Duodenal mucosa (tissue), 2 donors: ENCODE data around the gene HSPA4.
"Not testable (repeated sequence)": the region's sequence is repeated elsewhere in the genome, so short reads cannot be mapped to it uniquely, and the experiment has no call there.

ENCODE experiments used
- H3K27ac ChIP-seq: one replicate; pipeline ENCODE4 v1.7.0; 2013; ENCODE audit warnings: low read depth, low read length
- H3K27me3 ChIP-seq, 2 donors: one replicate each; pipeline ENCODE4 v1.7.0; 2013; ENCODE audit warnings: low read length in 2 of 2, control low read depth in 1 of 2; ENCODE audit not compliant: insufficient read depth in 2 of 2, control insufficient read depth in 1 of 2
- H3K36me3 ChIP-seq, 2 donors: one replicate each; pipeline ENCODE4 v1.7.0; 2013; ENCODE audit warnings: low read length in 2 of 2, control low read depth in 1 of 2; ENCODE audit not compliant: insufficient read depth in 2 of 2, control insufficient read depth in 1 of 2
- H3K4me1 ChIP-seq, 2 donors: one replicate each; pipeline ENCODE4 v1.7.0; 2013; ENCODE audit warnings: low read length in 2 of 2, control low read depth in 1 of 2; ENCODE audit not compliant: insufficient read depth in 2 of 2, control insufficient read depth in 1 of 2
- H3K4me3 ChIP-seq, 2 donors: one replicate each; pipeline ENCODE4 v1.7.0; 2013; ENCODE audit warnings: low read length in 2 of 2, low read depth in 1 of 2
- H3K9ac ChIP-seq, 2 donors: one replicate each; pipeline ENCODE4 v1.7.0; 2013; ENCODE audit warnings: low read length in 2 of 2, low read depth in 1 of 2
- H3K9me3 ChIP-seq, 2 donors: one replicate each; pipeline ENCODE4 v1.7.0; 2013; ENCODE audit warnings: low read length in 2 of 2, control low read depth in 1 of 2; ENCODE audit not compliant: control insufficient read depth in 1 of 2

Gene HSPA4

GRCh38 chr5:133130387-133131118, 78.7 kb downstream of the HSPA4 start:
- Histone ChIP-seq H3K27ac (no peak overlapping the region), H3K4me1 (no peaks in the 10 kb centered on the region), H3K27me3 (no peaks in the 10 kb centered on the region), H3K36me3 (no peaks in the 10 kb centered on the region), H3K9ac (no peak overlapping the region), H3K9me3 (no peaks in the 10 kb centered on the region), H3K4me3 (no peak overlapping the region)

- no peak overlapping the region for H3K4me3 ChIP-seq
- H3K27ac ChIP-seq: no peak overlapping the region
- no peaks in the 10 kb centered on the region for H3K36me3 ChIP-seq
- H3K9me3 ChIP-seq: no peaks in the 10 kb centered on the region
- H3K4me1 ChIP-seq: no peaks in the 10 kb centered on the region
- no peak overlapping the region for H3K9ac ChIP-seq
- no peaks in the 10 kb centered on the region for H3K27me3 ChIP-seq
These were observed 80.9 kb downstream of the HSPA4 start for GRCh38 chr5:133132717-133133116.

GRCh38 chr5:133133241-133133640, 81.4 kb downstream of the HSPA4 start:
- H3K27ac ChIP-seq, H3K9ac ChIP-seq, H3K4me1 ChIP-seq, H3K27me3 ChIP-seq, H3K4me3 ChIP-seq, H3K36me3 ChIP-seq, H3K9me3 ChIP-seq: not testable (repeated sequence)

- H3K27ac ChIP-seq, H3K36me3 ChIP-seq, H3K4me1 ChIP-seq, H3K9me3 ChIP-seq, H3K9ac ChIP-seq, H3K4me3 ChIP-seq, H3K27me3 ChIP-seq: not testable (repeated sequence)
These were observed 85.1 kb downstream of the HSPA4 start for GRCh38 chr5:133136890-133137289.

- Histone ChIP-seq H3K27ac (no peak overlapping the region), H3K4me3 (no peak overlapping the region), H3K9me3 (no peaks in the 10 kb centered on the region), H3K36me3 (no peaks in the 10 kb centered on the region), H3K9ac (no peak overlapping the region), H3K27me3 (peaks cover 0 to 4% of the 10 kb centered on the region in 2 donors), H3K4me1 (no peaks in the 10 kb centered on the region)
These were observed 88.5 kb downstream of the HSPA4 start for GRCh38 chr5:133140311-133140710.

- Histone ChIP-seq H3K27me3 (peaks cover 0 to 4% of the 10 kb centered on the region in 2 donors), H3K36me3 (no peaks in the 10 kb centered on the region), H3K9ac (no peak overlapping the region), H3K27ac (no peak overlapping the region), H3K4me3 (no peak overlapping the region), H3K9me3 (no peaks in the 10 kb centered on the region), H3K4me1 (no peaks in the 10 kb centered on the region)
These were observed 89.9 kb downstream of the HSPA4 start for GRCh38 chr5:133141746-133142145.

GRCh38 chr5:133142782-133143181, 91.0 kb downstream of the HSPA4 start:
- Histone ChIP-seq H3K9me3 (no peaks in the 10 kb centered on the region), H3K4me3 (no peak overlapping the region), H3K27ac (no peak overlapping the region), H3K9ac (no peak overlapping the region), H3K27me3 (peaks cover 0 to 4% of the 10 kb centered on the region in 2 donors), H3K36me3 (no peaks in the 10 kb centered on the region), H3K4me1 (no peaks in the 10 kb centered on the region)

GRCh38 chr5:133144245-133144981, 92.6 kb downstream of the HSPA4 start:
- no peak overlapping the region for H3K4me3 ChIP-seq
- H3K36me3 ChIP-seq: no peaks in the 10 kb centered on the region
- peaks cover 0 to 4% of the 10 kb centered on the region in 2 donors for H3K27me3 ChIP-seq
- H3K27ac ChIP-seq: no peak overlapping the region
- H3K9ac ChIP-seq: no peak overlapping the region
- H3K4me1 ChIP-seq: no peaks in the 10 kb centered on the region
- H3K9me3 ChIP-seq: no peaks in the 10 kb centered on the region

GRCh38 chr5:133145436-133146170, 93.8 kb downstream of the HSPA4 start:
- no peaks in the 10 kb centered on the region for H3K9me3 ChIP-seq
- peaks cover 0 to 4% of the 10 kb centered on the region in 2 donors for H3K27me3 ChIP-seq
- no peak overlapping the region for H3K4me3 ChIP-seq
- no peak overlapping the region for H3K9ac ChIP-seq
- no peaks in the 10 kb centered on the region for H3K4me1 ChIP-seq
- no peak overlapping the region for H3K27ac ChIP-seq
- no peaks in the 10 kb centered on the region for H3K36me3 ChIP-seq

GRCh38 chr5:133147411-133147810, 95.6 kb downstream of the HSPA4 start:
- no peak overlapping the region for H3K4me3 ChIP-seq
- no peaks in the 10 kb centered on the region for H3K27me3 ChIP-seq
- no peak overlapping the region for H3K9ac ChIP-seq
- no peaks in the 10 kb centered on the region for H3K36me3 ChIP-seq
- H3K4me1 ChIP-seq: no peaks in the 10 kb centered on the region
- H3K9me3 ChIP-seq: no peaks in the 10 kb centered on the region
- no peak overlapping the region for H3K27ac ChIP-seq
